GM19099 (cell line): Measurements from ENCODE around the gene ATP6V0B.

Experiments
- POLR2A ChIP-seq: IDR thresholded peaks from 3 replicates; pipeline ENCODE4 v1.6.1; 2011; ENCODE audit warnings: low read depth; ENCODE audit not compliant: insufficient read length; ENCODE audit errors: extremely low read depth

The ATP6V0B gene

DNA sequence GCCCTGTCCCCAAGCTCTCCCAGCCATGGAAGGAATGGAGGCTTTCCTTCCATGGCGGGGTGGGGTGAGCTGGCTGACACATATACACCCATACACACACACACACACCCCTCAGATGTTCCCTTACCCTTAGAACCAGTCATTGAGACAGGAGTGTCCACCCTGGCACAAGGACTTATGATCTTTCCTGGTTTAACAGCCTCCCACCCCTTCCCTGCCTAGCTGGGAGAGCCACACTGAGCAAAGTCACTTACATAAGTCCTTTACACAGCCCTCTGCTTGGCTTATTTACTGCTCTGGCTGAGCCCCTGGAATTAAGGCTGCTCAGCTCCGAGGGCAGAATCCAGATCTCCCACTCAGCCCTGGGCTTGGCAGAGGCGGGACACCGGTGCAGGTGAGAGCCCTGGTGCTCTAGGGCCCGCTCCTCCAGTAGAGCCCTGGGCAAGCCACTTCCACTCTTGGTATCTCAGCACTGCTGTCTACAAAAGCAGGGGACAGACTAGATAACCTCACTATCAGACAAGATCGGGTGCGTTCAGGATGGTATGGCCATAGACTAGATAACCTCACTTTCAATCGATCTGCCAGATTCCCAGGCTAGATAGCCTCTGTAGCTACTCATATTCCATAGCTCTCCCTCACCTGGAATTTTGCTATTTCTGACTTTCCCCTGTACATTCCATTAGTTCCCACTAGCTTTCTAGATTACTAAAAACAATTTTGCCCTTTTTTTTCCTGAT lies 39.8 kb downstream of the ATP6V0B start:
- no peak for TF ChIP-seq POLR2A

DNA sequence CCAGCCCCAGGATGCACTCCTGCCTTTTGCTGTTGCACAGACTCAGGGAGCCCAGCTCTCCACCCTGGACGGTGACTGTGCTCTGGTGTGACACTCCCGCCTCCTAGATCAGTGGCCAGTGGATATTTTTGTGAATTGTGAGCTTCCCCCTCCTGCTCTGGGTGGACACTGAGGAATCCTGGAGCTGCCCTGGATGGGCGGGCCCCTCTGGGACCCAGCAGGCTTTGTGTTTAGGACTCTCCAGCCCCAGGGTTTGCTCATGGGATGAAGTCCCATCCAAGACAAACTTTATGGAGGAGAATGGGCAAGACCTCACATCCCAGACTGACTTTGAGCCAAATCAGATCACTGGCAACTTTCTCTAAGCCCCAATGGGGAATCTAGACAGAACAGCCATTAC lies 40.4 kb downstream of the ATP6V0B start:
- TF ChIP-seq POLR2A: no peak

DNA sequence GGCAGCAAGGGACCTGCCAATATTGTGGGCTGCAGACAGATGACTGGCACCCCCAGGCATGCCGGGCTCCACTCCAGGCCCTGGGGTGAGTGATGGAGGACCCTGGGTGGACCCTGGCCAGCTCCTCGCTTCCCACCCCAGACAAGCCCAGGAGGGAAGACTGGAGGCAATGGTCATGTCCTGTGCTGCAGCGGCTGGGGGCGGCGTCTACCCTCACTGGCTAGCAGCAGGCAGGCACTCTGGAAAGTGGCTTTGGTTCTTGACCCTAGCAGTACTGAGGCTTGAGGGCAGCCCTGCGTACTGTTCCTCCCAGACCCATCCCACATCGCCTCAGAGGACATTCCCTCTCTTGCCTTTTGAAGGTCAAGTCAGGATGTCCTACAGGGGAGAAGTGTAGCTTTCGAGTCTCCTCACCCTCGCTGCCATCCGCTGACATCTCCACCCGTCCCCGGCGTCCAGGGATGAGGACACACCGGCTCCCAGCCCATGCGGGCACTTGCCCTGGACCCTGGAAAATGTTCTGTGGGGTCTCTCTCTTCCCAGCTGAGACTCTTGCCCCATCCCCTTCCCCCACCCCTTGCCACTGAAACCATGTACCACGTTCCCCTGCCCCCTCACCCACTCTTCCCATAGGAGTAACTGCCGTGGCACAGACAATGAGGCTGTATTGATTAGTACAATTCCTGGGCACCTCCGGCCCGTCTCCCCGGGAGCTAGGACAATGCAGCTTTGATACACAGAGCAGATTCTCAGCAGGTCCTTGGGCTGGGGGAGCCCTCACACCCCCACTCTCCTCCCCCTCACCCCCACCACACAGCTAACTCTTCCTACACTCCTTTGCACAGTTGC lies 41.5 kb downstream of the ATP6V0B start:
- TF ChIP-seq POLR2A: no peak

DNA sequence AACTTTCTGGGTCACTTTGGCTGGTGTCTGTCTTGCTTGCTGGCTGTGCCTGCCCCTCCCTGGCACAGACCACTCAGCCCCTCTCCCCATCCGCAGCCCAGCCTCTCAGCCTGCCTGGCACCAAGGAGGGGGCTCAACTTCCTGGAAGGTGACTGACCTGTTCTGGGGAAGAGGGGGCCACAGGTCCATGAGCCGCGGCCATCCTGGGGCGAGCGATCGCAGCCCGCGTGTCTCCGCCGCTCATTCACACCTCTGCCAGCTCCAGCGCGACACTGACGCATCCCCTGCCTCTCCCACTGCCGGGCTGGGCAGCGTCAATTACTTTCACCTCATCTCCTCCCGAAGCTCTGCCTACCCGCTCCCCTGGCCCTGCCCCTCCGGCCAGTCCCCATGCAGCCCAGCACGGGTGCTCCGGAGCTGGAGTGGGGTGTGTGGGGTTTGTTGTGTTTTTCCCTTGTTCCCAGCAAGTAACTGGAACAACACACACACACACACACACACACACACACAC lies 42.2 kb downstream of the ATP6V0B start:
- TF ChIP-seq POLR2A: no peak

DNA sequence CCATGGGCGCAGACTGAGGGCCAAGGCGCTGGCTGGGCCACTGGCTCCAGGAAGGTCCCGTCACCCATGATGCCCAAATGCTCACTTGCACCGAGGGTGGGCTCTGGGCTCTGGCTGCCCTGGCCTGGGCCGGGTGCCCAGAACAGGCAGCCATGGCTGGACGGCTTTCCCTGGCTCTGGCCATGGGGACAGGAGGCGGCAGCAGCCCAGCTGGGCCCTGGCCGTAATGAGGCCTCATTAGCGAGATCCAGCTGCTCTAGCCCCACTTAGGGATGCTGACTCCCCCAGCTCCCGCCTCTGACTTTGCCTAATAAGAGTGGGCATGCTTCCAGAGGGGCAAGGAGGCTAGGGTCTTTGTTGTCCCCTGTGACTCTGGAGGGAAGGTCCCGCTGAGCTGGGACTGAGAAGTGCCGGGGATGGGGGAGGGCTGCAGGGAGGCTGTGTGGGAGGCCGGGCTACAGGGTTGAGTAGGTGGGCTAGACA lies 44.7 kb downstream of the ATP6V0B start:
- no peak for TF ChIP-seq POLR2A

DNA sequence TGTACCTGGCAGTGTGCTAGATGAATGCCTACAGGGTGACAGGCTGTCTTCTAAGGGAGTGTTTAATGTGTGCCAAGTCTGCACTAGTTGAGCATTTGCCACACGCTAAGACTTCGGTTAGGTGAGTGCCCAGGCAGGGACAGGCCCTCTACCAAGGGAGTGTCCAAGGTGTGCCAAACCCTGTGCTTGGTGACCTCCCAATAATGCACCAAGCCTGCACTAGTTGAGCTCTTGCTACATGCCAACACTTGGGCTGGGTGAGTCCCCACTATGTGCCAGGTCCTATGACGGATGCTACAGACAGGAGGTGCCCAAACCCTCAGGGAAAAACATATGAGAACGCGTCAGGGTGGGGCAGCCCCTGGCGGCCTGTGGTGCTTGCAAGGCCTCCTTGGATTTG lies 45.7 kb downstream of the ATP6V0B start:
- no peak for TF ChIP-seq POLR2A

DNA sequence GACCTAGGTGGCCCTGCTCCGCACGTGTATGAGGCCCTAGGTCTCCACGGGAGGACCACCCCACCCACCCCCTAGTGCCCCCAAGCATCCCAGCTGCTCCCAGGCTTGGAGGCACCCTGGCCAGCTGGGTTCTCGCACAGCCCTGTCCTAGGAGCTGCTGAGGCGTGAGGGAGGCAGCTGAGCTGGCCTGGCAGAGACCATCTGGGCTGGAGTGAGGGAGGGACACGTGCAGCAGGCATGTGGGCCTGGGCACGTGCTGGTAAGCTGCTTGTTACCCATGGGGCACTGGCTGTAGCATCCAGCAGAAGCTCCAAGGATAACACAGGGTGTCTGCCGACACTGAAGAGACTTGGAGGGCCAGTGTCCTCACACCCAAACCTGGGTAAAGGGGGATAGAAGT lies 46.4 kb downstream of the ATP6V0B start:
- TF ChIP-seq POLR2A: no peak

DNA sequence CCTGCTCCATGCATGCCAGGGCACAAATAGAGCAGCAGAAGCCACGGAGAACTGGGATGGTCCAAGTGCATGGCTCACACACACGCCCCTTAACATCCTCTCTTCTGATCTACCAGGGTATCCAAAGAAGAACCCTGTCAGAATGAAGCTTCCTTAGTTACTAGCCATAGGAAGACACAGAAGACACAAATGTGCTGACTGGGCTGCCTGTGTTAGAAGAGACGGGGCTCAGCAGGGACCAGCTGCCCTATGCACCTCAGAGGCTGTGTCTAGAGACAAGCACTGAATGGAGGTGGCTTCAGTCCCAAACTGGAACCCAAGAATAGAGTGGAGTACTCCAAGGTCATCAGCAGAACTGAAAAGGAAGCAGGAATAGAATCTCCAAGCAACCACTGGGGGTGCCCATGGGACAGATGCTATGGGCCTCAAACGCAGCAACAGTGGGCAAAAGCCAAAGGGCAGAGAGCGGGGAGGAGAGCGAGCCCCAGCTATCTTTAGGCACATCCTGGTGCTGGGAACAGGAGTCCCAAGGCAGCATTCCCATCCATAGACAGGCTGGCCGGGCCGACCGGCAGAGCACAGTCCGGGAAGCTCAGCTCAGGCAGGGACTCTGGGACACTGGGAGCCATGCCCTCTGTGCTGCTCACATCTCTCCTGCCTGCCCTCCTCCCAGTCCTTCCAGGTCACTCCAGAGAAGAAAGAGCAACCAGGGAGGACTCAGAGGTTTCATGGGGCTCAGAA lies 47.0 kb downstream of the ATP6V0B start:
- TF ChIP-seq POLR2A: no peak

DNA sequence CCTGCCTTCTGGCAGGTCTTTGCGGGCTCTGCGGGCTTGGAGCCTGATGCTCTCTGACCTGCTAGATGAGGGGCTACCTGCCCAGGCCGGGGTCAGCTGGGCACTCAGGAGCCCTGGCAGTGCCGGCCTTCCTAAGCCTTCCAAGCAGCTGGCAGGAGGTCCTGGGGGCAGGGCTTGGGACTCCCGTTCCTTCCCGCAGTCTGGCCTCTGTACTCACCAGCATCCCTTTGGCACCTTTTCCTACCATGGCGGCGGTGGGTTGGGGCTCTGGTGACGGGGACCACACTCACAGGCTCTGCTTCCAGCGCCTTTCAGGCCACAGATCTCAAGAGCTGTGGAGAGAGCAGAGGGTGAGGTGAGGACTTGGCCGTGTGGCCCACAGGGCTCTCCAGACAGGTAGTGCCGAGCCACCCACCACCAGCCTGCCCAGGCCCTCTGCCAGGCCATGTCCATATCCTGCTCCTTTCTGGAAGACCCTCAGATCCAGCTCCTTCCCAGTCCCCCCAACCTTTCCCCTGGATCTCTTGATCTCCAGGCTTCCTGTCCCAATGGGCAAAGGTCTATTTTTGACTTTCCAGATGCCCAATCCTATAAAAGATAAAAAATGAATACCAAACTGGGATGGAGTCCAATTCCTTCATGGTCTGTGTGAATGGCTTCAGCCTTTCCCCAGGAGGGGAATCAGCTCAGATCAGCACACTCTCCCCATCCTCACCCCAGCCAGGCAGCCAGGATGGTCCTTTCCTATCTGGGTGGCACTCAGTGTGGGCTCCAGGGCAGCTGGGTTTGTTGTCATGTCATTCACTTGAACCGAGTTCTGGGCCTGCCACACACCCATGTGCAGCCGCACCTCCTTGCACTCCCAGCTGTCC lies 49.5 kb downstream of the ATP6V0B start:
- no peak for TF ChIP-seq POLR2A

DNA sequence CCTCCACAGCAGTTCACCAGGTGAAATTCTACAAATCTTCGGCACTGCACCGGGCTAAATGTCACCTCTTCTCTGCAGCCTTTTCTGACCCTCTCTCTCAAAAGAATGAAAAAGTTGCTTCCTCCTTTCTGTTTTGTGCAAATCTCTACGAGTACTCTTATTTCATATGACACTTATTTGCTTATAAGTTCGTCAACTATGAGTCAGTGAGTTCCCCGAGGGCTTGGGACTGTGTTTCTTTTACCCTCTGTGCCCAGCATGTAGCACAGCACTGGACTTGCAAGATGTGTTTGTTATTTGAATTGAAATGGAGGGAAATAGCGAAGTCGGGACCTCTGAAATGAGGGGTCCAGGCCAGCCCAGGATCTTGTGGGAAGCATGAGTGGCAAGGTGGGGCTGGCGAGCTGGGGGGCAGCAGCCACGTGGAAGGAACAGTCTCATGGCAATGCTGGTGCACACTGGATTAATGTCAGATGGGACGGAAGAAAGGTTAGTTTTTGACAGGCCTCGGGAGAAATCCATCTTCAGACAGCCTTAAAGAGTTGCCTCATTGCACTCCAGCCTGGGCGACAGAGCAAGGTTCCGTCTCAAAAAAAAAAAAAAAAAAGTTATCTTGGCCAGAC lies 50.3 kb downstream of the ATP6V0B start:
- TF ChIP-seq POLR2A: no peak

DNA sequence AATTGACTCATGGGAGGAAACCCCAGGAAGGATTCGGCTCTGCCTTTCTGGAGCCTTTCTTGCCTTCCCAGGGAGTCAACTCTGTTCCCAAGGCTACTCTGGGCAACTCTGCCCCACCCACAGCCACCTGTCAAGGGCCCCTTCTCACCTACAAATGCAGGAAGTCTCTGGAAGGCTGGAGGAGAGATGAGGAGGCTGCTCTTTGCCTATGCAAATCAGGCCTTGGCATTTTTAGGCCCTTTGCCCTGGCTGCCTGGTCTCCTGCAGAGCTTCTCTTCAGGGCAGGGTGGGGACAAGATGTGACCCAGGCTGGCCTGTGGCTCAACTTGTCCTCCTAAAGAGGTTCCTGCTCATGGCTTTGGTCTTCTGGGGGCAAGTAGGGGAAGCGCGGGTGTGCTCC lies 51.1 kb downstream of the ATP6V0B start:
- TF ChIP-seq POLR2A: no peak

DNA sequence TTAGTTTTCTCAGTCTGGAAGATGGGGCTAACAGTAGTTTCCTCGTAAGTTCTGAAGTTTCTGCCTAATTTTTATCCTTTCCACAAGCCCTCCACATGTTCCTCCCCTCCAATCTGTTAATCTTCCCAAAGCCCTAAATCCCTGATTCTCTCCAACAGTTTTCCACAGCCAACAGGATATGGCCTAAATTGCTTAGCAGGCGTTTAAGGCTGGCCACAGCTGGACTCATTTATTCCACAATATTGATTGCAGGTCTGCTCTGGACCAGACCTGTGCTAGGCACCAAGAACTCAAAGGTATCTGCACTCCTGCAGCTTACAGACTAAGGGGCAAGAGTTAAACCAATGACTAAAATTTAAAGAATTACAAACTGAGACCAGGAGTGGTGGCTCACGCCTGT lies 52.6 kb downstream of the ATP6V0B start:
- TF ChIP-seq POLR2A: no peak
